GM23248 (cell line): ENCODE data around the gene MRPL40. TPM values are rescaled to one million over a fixed set of nuclear protein-coding genes. Genes with fewer than 3 reads are reported as not detected.

Experiments
- DNase-seq: peaks from one replicate; pipeline ENCODE4 v3.0.0-alpha.2; 2015
- H2AFZ ChIP-seq: fragments of 200-600 bp; sonication (generic); 2 replicates; pipeline ENCODE4 v1.6.1; 2016; ENCODE audit warnings: antibody characterized with exemption
- H3F3A ChIP-seq: fragments of 200-600 bp; sonication (generic); 2 replicates; pipeline ENCODE4 v1.6.1; 2016; ENCODE audit warnings: mild to moderate bottlenecking, antibody characterized with exemption, mixed run types; ENCODE audit not compliant: insufficient read depth
- H3K27ac ChIP-seq: fragments of 200-600 bp; sonication (generic); 2 replicates; pipeline ENCODE4 v1.5.1; 2016; ENCODE audit warnings: mild to moderate bottlenecking
- H3K27me3 ChIP-seq: fragments of 200-600 bp; sonication (generic); replicated peaks from 2 replicates; pipeline ENCODE4 v1.6.1; 2016; ENCODE audit warnings: mild to moderate bottlenecking; ENCODE audit not compliant: insufficient read depth
- H3K36me3 ChIP-seq: fragments of 200-600 bp; sonication (generic); 2 replicates; pipeline ENCODE4 v1.6.1; 2016; ENCODE audit warnings: low read depth, mild to moderate bottlenecking
- H3K4me1 ChIP-seq: fragments of 200-600 bp; sonication (generic); 2 replicates; pipeline ENCODE4 v1.6.1; 2016; ENCODE audit warnings: mild to moderate bottlenecking; ENCODE audit not compliant: insufficient read depth
- H3K4me2 ChIP-seq: fragments of 200-600 bp; sonication (generic); one replicate; pipeline ENCODE4 v1.6.1; 2016; ENCODE audit warnings: mild to moderate bottlenecking; ENCODE audit not compliant: unreplicated experiment
- H3K4me3 ChIP-seq: fragments of 200-600 bp; sonication (generic); 2 replicates; pipeline ENCODE4 v1.5.1; 2016; ENCODE audit warnings: mild to moderate bottlenecking
- H3K79me2 ChIP-seq: fragments of 200-600 bp; sonication (generic); 2 replicates; pipeline ENCODE4 v1.6.1; 2016; ENCODE audit warnings: mild to moderate bottlenecking; ENCODE audit not compliant: insufficient read depth
- H3K9ac ChIP-seq: fragments of 200-600 bp; sonication (generic); 2 replicates; pipeline ENCODE4 v1.6.1; 2016; ENCODE audit warnings: mild to moderate bottlenecking
- H3K9me2 ChIP-seq: fragments of 200-600 bp; sonication (generic); 2 replicates; pipeline ENCODE4 v1.6.1; 2016; ENCODE audit warnings: mixed run types, mild to moderate bottlenecking, moderate library complexity; ENCODE audit not compliant: insufficient read depth
- H3K9me3 ChIP-seq: fragments of 200-600 bp; sonication (generic); one replicate; pipeline ENCODE4 v1.6.1; 2017; ENCODE audit warnings: low read depth
- H4K20me1 ChIP-seq: fragments of 200-600 bp; sonication (generic); 2 replicates; pipeline ENCODE4 v1.6.0; 2016; ENCODE audit not compliant: insufficient read depth
- EZH2 ChIP-seq: fragments of 200-600 bp; sonication (generic); IDR thresholded peaks from 2 replicates; pipeline ENCODE4 v1.6.1; 2018; ENCODE audit warnings: antibody characterized with exemption, mild to moderate bottlenecking; ENCODE audit not compliant: insufficient read depth, poor library complexity, severe bottlenecking
- EZH2phosphoT487 ChIP-seq: fragments of 200-600 bp; sonication (generic); IDR thresholded peaks from 2 replicates; pipeline ENCODE4 v1.6.1; 2018; ENCODE audit warnings: antibody characterized with exemption, moderate library complexity, mild to moderate bottlenecking, low read depth; ENCODE audit not compliant: insufficient read depth
- WGBS, 2 experiments: methylation state at CpG; one replicate each; pipeline ENCODE4 v1.1.6; 2015 to 2017; ENCODE audit warnings: low lambda C conversion rate in 2 of 2, low coverage in 1 of 2; ENCODE audit errors: missing lambda C conversion rate in 2 of 2; 5-methylcytosine and 5-hydroxymethylcytosine counted together
- in situ Hi-C: fragments of 300-500 bp; cut with MboI; formaldehyde crosslinking; loops from 2 replicates; pipeline ENCODE4 v1.15.0; 2020
- polyA plus RNA-seq: library from polyadenylated mRNA; unstranded; fragments of >200 nt; fragmentation: Nextera tagmentation; extraction: Ambion mirVana; gene quantifications from 2 replicates; pipeline ENCODE4 v1.2.1, GENCODE V29; 2016
- total RNA-seq: library from RNA; depleted of rRNA; stranded (reverse); fragments of >200 nt; shearing (Covaris generic); gene quantifications from 2 replicates; pipeline ENCODE4 v1.2.3, GENCODE V29; 2014

The MRPL40 gene
- total and polyA plus RNA-seq, 2 experiments from 2014 or later = 37.6 to 81.9 TPM

- no peak overlapping the region for H3K27ac ChIP-seq
- 94 to 98% methylated on average over 4 of the region's 4 CpGs for WGBS, 2 experiments
- H3K4me3 ChIP-seq = no peak overlapping the region
Measured at GRCh38 chr22:19406846-19407245, 25.5 kb upstream of the MRPL40 start.

GRCh38 chr22:19407649-19408606 lies 24.4 kb upstream of the MRPL40 start:
- Histone ChIP-seq H3K4me2 (no peak overlapping the region), H3K36me3 (peaks cover 30% of the 10 kb centered on the region), H3K9me3 (no peaks in the 10 kb centered on the region), H3K4me1 (no peaks in the 10 kb centered on the region), H3K4me3 (no peak overlapping the region), H3K27me3 (no peaks in the 10 kb centered on the region), H3K9me2 (no peaks in the 10 kb centered on the region), H3F3A (no peaks in the 10 kb centered on the region), H3K27ac (no peak overlapping the region), H2AFZ (no peak overlapping the region), H3K79me2 (peaks cover 57% of the 10 kb centered on the region), H3K9ac (no peak overlapping the region), H4K20me1 (peaks cover 6% of the 10 kb centered on the region; the same call in 1 of the 2 replicates)
- no peak for TF ChIP-seq EZH2
- in situ Hi-C loops = no loop called here
- peak; percentile 9 for DNase-seq
- 70 to 75% methylated on average over 16 of the region's 16 CpGs for WGBS, 2 experiments

More at GRCh38 chr22:19406846-19407245, 25.5 kb upstream of the MRPL40 start:
- H3K4me1 ChIP-seq = no peaks in the 10 kb centered on the region
- H3K27me3 ChIP-seq = no peaks in the 10 kb centered on the region
- no peaks in the 10 kb centered on the region for H3K9me2 ChIP-seq
- no peak overlapping the region for H2AFZ ChIP-seq
- peaks cover 53% of the 10 kb centered on the region for H3K79me2 ChIP-seq
- no peak for TF ChIP-seq EZH2
- no peak for TF ChIP-seq EZH2phosphoT487
- H3F3A ChIP-seq = no peaks in the 10 kb centered on the region
- H3K4me2 ChIP-seq = no peak overlapping the region
- no peaks in the 10 kb centered on the region; the same call in 1 of the 2 replicates for H4K20me1 ChIP-seq
- DNase-seq = no peak
- H3K9ac ChIP-seq = no peak overlapping the region
- H3K36me3 ChIP-seq = peaks cover 36% of the 10 kb centered on the region
- no peaks in the 10 kb centered on the region for H3K9me3 ChIP-seq
- in situ Hi-C loops = no loop called here

- no peaks in the 10 kb centered on the region for H3K9me3 ChIP-seq
- WGBS, 2 experiments = 96 to 97% methylated on average over 6 of the region's 6 CpGs
- no peak overlapping the region for H3K9ac ChIP-seq
- H3K36me3 ChIP-seq = peaks cover 23% of the 10 kb centered on the region
- in situ Hi-C loops = loop anchor here (10.0 kb wide), 1 partner anchor 56 kb away; no protein-coding TSS in a partner anchor
- peaks cover 12% of the 10 kb centered on the region; the same call in 1 of the 2 replicates for H4K20me1 ChIP-seq
- H3K4me2 ChIP-seq = no peak overlapping the region
- H3K27me3 ChIP-seq = no peaks in the 10 kb centered on the region
- H3K4me1 ChIP-seq = no peaks in the 10 kb centered on the region
- no peaks in the 10 kb centered on the region for H3F3A ChIP-seq
- H2AFZ ChIP-seq = no peak overlapping the region
- no peak for TF ChIP-seq EZH2phosphoT487
- TF ChIP-seq EZH2 = no peak
- no peak overlapping the region for H3K27ac ChIP-seq
- H3K9me2 ChIP-seq = no peaks in the 10 kb centered on the region
- no peak overlapping the region for H3K4me3 ChIP-seq
- DNase-seq = no peak
- H3K79me2 ChIP-seq = peaks cover 75% of the 10 kb centered on the region
Measured at GRCh38 chr22:19410941-19411689, 21.2 kb upstream of the MRPL40 start.

GRCh38 chr22:19411690-19412045 lies 20.7 kb upstream of the MRPL40 start:
- Histone ChIP-seq H3K79me2 (peaks cover 80% of the 10 kb centered on the region), H2AFZ (no peak overlapping the region), H3K4me2 (no peak overlapping the region), H3K4me3 (no peak overlapping the region), H3K27ac (no peak overlapping the region), H3K27me3 (no peaks in the 10 kb centered on the region), H3K9ac (no peak overlapping the region), H3K9me3 (no peaks in the 10 kb centered on the region), H3F3A (no peaks in the 10 kb centered on the region), H3K4me1 (no peaks in the 10 kb centered on the region), H4K20me1 (peaks cover 12% of the 10 kb centered on the region; the same call in 1 of the 2 replicates), H3K9me2 (no peaks in the 10 kb centered on the region), H3K36me3 (peaks cover 24% of the 10 kb centered on the region)
- WGBS, 2 experiments = 93 to 100% methylated on average over 1 of the region's 1 CpG
- TF ChIP-seq EZH2phosphoT487 = no peak
- TF ChIP-seq EZH2 = no peak
- in situ Hi-C loops = loop anchor here (10.0 kb wide), 1 partner anchor 57 kb away; no protein-coding TSS in a partner anchor
- DNase-seq = no peak
